GM12878 (cell line): ENCODE results near the gene TNFRSF8. TPM values are rescaled to one million over a fixed set of nuclear protein-coding genes. Genes with fewer than 3 reads are reported as not detected.

Source experiments
- ATAC-seq: fragments of 200-7000 bp; cut with Tn5 transposase; 3 replicates; pipeline ENCODE4 v1.9.1; 2020; ENCODE audit warnings: mild to moderate bottlenecking, moderate library complexity
- BruUV-seq: library from RNA; stranded (reverse); fragments of 400-500 nt; replicated peaks from 2 replicates; lab custom pipeline; 2021; lab: Mats Ljungman, UMichigan
- CTCF ChIA-PET: fragments of 300-600 bp; sonication (Branson Sonifier 250); formaldehyde crosslinking; extraction: SDS; loops from one replicate; lab custom pipeline; 2021; ENCODE audit warnings: inconsistent platforms; lab: Yijun Ruan, JAX
- POLR2A ChIA-PET: fragments of 350-600 bp; formaldehyde crosslinking; extraction: SDS; loops from one replicate; lab custom pipeline; 2021; ENCODE audit warnings: inconsistent platforms; lab: Charles Lee
- RAD21 ChIA-PET: fragments of 300-600 bp; sonication (Branson Sonifier 250); formaldehyde crosslinking; loops from one replicate; lab custom pipeline; 2023; ENCODE audit warnings: antibody characterized with exemption; ENCODE audit not compliant: unreplicated experiment; lab: Charles Lee
- SMC1A ChIA-PET: fragments of 300-600 bp; sonication (Branson Sonifier 250); formaldehyde crosslinking; loops from one replicate; lab custom pipeline; 2023; ENCODE audit not compliant: unreplicated experiment, uncharacterized antibody; lab: Charles Lee
- DNase-seq: peaks from one replicate; pipeline ENCODE4 v3.0.0-alpha.2; 2011; ENCODE audit warnings: low read depth, low spot score
- FAIRE-seq: peaks from 3 replicates; lab custom pipeline; 2011; peaks lifted over from hg19 to GRCh38; lab: Jason Lieb, UNC
- H2AFZ ChIP-seq: 2 replicates; pipeline ENCODE4 v1.6.0; 2011; ENCODE audit warnings: low read depth, low read length, control low read depth; ENCODE audit not compliant: control insufficient read depth
- H3K27ac ChIP-seq: 2 replicates; pipeline ENCODE4 v1.5.1; 2011; ENCODE audit warnings: control low read depth; ENCODE audit not compliant: control insufficient read depth, insufficient read depth
- H3K27me3 ChIP-seq, 2 experiments: replicated peaks in 1 of 2; 2 replicates each; pipeline versions ENCODE4 v1.6.0 to v1.6.1; 2011; ENCODE audit warnings: low read length in 1 of 2; ENCODE audit not compliant: control insufficient read depth in 2 of 2, insufficient read depth in 2 of 2
- H3K36me3 ChIP-seq, 2 experiments: 2 replicates each; pipeline ENCODE4 v1.5.1; 2011; ENCODE audit warnings: low read length in 1 of 2; ENCODE audit not compliant: control insufficient read depth in 2 of 2, insufficient read depth in 2 of 2
- H3K4me1 ChIP-seq: 2 replicates; pipeline ENCODE4 v1.6.1; 2011; ENCODE audit warnings: mild to moderate bottlenecking, low read length, moderate library complexity, mixed read lengths; ENCODE audit not compliant: control insufficient read depth, insufficient read depth
- H3K4me2 ChIP-seq: 2 replicates; pipeline ENCODE4 v1.6.0; 2011; ENCODE audit warnings: control low read depth; ENCODE audit not compliant: control insufficient read depth, insufficient read depth
- H3K4me3 ChIP-seq: fragments of 200-600 bp; sonication (generic); 2 replicates; pipeline ENCODE4 v1.5.1; 2016
- H3K79me2 ChIP-seq: 2 replicates; pipeline ENCODE4 v1.6.0; 2011; ENCODE audit warnings: low read length; ENCODE audit not compliant: control insufficient read depth, insufficient read depth
- H3K9ac ChIP-seq: 2 replicates; pipeline ENCODE4 v1.8.0; 2011; ENCODE audit warnings: low read length, control low read depth, mixed read lengths; ENCODE audit not compliant: control insufficient read depth, insufficient read depth
- H3K9me3 ChIP-seq: replicated peaks from 3 replicates; pipeline ENCODE4 v1.5.1; 2011; ENCODE audit warnings: mild to moderate bottlenecking, low read length; ENCODE audit not compliant: control insufficient read depth, insufficient read depth
- H4K20me1 ChIP-seq: 2 replicates; pipeline ENCODE4 v1.6.0; 2011; ENCODE audit not compliant: control insufficient read depth, insufficient read depth
- IKZF1 ChIP-seq: fragments of 450-650 bp; conservative IDR thresholded peaks from 2 replicates; pipeline ENCODE4 v1.6.1; 2017; ENCODE audit warnings: antibody characterized with exemption, mild to moderate bottlenecking
- KAT2A ChIP-seq: conservative IDR thresholded peaks from 2 replicates; pipeline ENCODE4 v1.6.1; 2011; ENCODE audit warnings: low read depth, low read length; ENCODE audit not compliant: control insufficient read depth
- MEF2A ChIP-seq: IDR thresholded peaks from 2 replicates; pipeline ENCODE4 v1.6.1; 2011; ENCODE audit warnings: low read depth, mild to moderate bottlenecking, low read length, moderate library complexity; ENCODE audit not compliant: insufficient read depth
- NR2C2 ChIP-seq: IDR thresholded peaks from 2 replicates; pipeline ENCODE4 v1.6.1; 2011; ENCODE audit warnings: borderline replicate concordance, low read depth; ENCODE audit not compliant: control insufficient read depth, insufficient read length
- NRF1 ChIP-seq: conservative IDR thresholded peaks from 2 replicates; pipeline ENCODE4 v1.6.1; 2011; ENCODE audit warnings: mild to moderate bottlenecking, low read depth, low read length, improper control_type of control experiment
- POLR2AphosphoS2 ChIP-seq: IDR thresholded peaks from 2 replicates; pipeline ENCODE4 v1.6.1; 2011; ENCODE audit warnings: low read depth, mild to moderate bottlenecking, low read length, improper control_type of control experiment, moderate library complexity
- RFX5 ChIP-seq: IDR thresholded peaks from 2 replicates; pipeline ENCODE4 v1.6.1; 2011; ENCODE audit warnings: low read depth, low read length, improper control_type of control experiment
- SIX5 ChIP-seq: IDR thresholded peaks from 2 replicates; pipeline ENCODE4 v1.6.1; 2011; ENCODE audit warnings: mild to moderate bottlenecking, low read depth, low read length, moderate library complexity; ENCODE audit not compliant: severe bottlenecking
- SMC3 ChIP-seq: IDR thresholded peaks from 2 replicates; pipeline ENCODE4 v1.6.1; 2011; ENCODE audit warnings: low read length, improper control_type of control experiment, borderline replicate concordance
- SP1 ChIP-seq: IDR thresholded peaks from one replicate; pipeline ENCODE4 v1.6.1; 2011; ENCODE audit warnings: low read depth, low read length
- SPI1 ChIP-seq: IDR thresholded peaks from 2 replicates; pipeline ENCODE4 v1.6.1; 2011; ENCODE audit warnings: low read depth, mild to moderate bottlenecking, low read length, moderate library complexity, borderline replicate concordance; ENCODE audit not compliant: insufficient read depth
- STAT3 ChIP-seq: IDR thresholded peaks from 2 replicates; pipeline ENCODE4 v1.6.1; 2011; ENCODE audit warnings: low read depth, low read length, improper control_type of control experiment
- TBL1XR1 ChIP-seq: IDR thresholded peaks from 2 replicates; pipeline ENCODE4 v1.6.1; 2012; ENCODE audit warnings: low read depth, low read length, improper control_type of control experiment
- ZNF622 ChIP-seq: fragments of 450-650 bp; IDR thresholded peaks from 2 replicates; pipeline ENCODE4 v1.6.1; 2017; ENCODE audit warnings: mild to moderate bottlenecking, inconsistent platforms
- WGBS: methylation state at CpG from one replicate; pipeline ENCODE4 v1.1.6; 2016; ENCODE audit warnings: low lambda C conversion rate; ENCODE audit not compliant: insufficient replicate concordance, insufficient coverage; ENCODE audit errors: missing lambda C conversion rate; 5-methylcytosine and 5-hydroxymethylcytosine counted together
- in situ Hi-C: fragments of 300-500 bp; cut with MboI; formaldehyde crosslinking; loops from 9 replicates; pipeline ENCODE4 v1.14.3; 2018; ENCODE audit warnings: mixed read lengths
- intact Hi-C: fragments of 100-400 bp; cut with micrococcal nuclease; formaldehyde crosslinking; loops from one replicate; pipeline ENCODE4 v1.14.2; 2022; ENCODE audit not compliant: unreplicated experiment
- polyA plus RNA-seq, 11 experiments: library from polyadenylated mRNA; depleted of rRNA in 4 of 11; unstranded in 6 of 11; stranded (reverse) in 5 of 11; fragments of >200 nt; fragmentation: Nextera tagmentation in 4 of 11; fragmentation: Illumina TruSeq in 1 of 11; extraction: Ambion mirVana in 4 of 11; extraction: Trizol in 1 of 11; gene quantifications; 1 replicate in 1 of 11; 2 replicates in 10 of 11; pipeline versions ENCODE4 v1.2.1 to v1.2.3, GENCODE V29; 2011 to 2016; ENCODE audit warnings: inconsistent platforms in 2 of 11, missing spikeins in 2 of 11, low read depth in 1 of 11
- total RNA-seq, 4 experiments: library from RNA; depleted of rRNA in 3 of 4; stranded (reverse); fragments of >200 nt in 3 of 4; fragmentation: Illumina TruSeq in 1 of 4; extraction: Trizol in 1 of 4; gene quantifications; 2 replicates each; pipeline versions ENCODE4 v1.2.1 to v1.2.3, GENCODE V29; 2013 to 2021
- TF ChIP-seq, protein P1 (sequence below): fragments of 450-650 bp; conservative IDR thresholded peaks from 2 replicates; pipeline ENCODE4 v1.6.1; 2017; ENCODE audit warnings: mild to moderate bottlenecking, moderate library complexity
- TF ChIP-seq, protein P2 (sequence below): IDR thresholded peaks from 2 replicates; pipeline ENCODE4 v1.6.1; 2012; ENCODE audit warnings: low read depth, low read length, improper control_type of control experiment
- TF ChIP-seq, protein P3 (sequence below): IDR thresholded peaks from 2 replicates; pipeline ENCODE4 v1.6.1; 2012; ENCODE audit warnings: low read depth, low read length, improper control_type of control experiment
- TF ChIP-seq, protein P4 (sequence below): fragments of 450-650 bp; IDR thresholded peaks from 2 replicates; pipeline ENCODE4 v1.6.1; 2017; ENCODE audit warnings: antibody characterized with exemption, mild to moderate bottlenecking, moderate library complexity

TNFRSF8 gene
- total and polyA plus RNA-seq, 10 of the 15 experiments (the other 5 are each of a cell fraction or from before 2014, with no cell fraction given) = 9.8 to 114 (median 58.8) TPM

DNA sequence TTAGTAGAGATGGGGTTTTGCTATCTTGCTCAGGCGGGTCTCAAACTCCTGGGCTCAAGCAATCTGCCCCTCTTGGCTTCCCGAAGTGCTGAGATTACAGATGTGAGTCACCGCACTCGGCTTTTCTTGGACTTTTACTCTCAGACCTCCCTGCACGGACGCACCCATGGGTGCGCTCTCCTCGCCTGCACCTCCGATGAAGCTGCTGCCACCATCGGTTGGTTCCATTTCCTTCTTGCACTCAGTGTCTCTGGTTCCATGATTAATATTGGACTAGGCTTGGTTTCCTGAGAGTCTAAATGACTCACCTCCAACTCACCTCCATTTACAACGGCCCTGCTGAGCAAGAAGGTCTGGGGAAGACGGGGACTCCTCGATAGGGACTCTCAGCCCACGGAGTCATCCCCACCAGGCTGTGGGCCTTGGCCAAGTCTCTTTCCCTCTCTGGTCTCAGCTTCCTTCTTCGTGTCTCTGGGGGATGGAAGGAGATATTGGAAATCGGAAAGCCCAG lies 6.7 kb upstream of the TNFRSF8 start:
- Histone ChIP-seq H3K4me3 (no peak overlapping the region; the same call in 1 of the 2 replicates), H3K4me2 (peak overlapping the region; percentile 49), H3K27ac (peak overlapping the region; percentile 80), H3K79me2 (peaks cover 14% of the 10 kb centered on the region), H2AFZ (peak overlapping the region; percentile 46), H3K4me1 (peaks cover 91% of the 10 kb centered on the region), H3K9me3 (peaks cover 2% of the 10 kb centered on the region; the same call in 2 of the 3 replicates), H3K36me3 (no peaks in the 10 kb centered on the region), H3K9ac (peak overlapping the region; percentile 31; the same call in 1 of the 2 replicates), H3K27me3 (no peaks in the 10 kb centered on the region), H4K20me1 (no peaks in the 10 kb centered on the region)
- DNase-seq = peak; percentile 76
- ChIA-PET SMC1A (interaction anchor here (1.2 to 14.3 kb wide), 6 partner anchors 9 to 32 kb away, joined by 3 to 209 read pairs (median 24); partner anchors contain the start of gene TNFRSF8), RAD21 (interaction anchor here (0.9 to 5.7 kb wide), 7 partner anchors 10 to 148 kb away, joined by 3 to 34 read pairs (median 8); no protein-coding TSS in a partner anchor), POLR2A (interaction anchor here (1.8 to 11.1 kb wide), 5 partner anchors 10 to 21 kb away, joined by 7 to 134 read pairs (median 45); no protein-coding TSS in a partner anchor), CTCF (interaction anchor here (1.2 to 3.6 kb wide), 6 partner anchors 8 to 23 kb away, joined by 3 to 16 read pairs (median 10); no protein-coding TSS in a partner anchor)
- under 1% methylated on average over 16 of the region's 16 CpGs for WGBS
- no TSS peak for BruUV-seq
- peak; percentile 0; the same call in 1 of the 3 replicates for ATAC-seq
- intact Hi-C loops (no loop called here), in situ Hi-C loops (loop anchor here (25.0 kb wide), 1 partner anchor 1656 kb away; the partner anchor contains the start of gene PRDM2)
- FAIRE-seq = no peak
- TF ChIP-seq, protein P1, sequence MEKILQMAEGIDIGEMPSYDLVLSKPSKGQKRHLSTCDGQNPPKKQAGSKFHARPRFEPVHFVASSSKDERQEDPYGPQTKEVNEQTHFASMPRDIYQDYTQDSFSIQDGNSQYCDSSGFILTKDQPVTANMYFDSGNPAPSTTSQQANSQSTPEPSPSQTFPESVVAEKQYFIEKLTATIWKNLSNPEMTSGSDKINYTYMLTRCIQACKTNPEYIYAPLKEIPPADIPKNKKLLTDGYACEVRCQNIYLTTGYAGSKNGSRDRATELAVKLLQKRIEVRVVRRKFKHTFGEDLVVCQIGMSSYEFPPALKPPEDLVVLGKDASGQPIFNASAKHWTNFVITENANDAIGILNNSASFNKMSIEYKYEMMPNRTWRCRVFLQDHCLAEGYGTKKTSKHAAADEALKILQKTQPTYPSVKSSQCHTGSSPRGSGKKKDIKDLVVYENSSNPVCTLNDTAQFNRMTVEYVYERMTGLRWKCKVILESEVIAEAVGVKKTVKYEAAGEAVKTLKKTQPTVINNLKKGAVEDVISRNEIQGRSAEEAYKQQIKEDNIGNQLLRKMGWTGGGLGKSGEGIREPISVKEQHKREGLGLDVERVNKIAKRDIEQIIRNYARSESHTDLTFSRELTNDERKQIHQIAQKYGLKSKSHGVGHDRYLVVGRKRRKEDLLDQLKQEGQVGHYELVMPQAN = no peak
- TF ChIP-seq SIX5 (no peak), KAT2A (no peak), SMC3 (no peak), POLR2AphosphoS2 (no peak), STAT3 (no peak), MEF2A (peak; percentile 47; the same call in 1 of the 2 replicates), RFX5 (no peak), SP1 (no peak), IKZF1 (peak; percentile 60), SPI1 (no peak), NRF1 (no peak), ZNF622 (no peak), NR2C2 (no peak), TBL1XR1 (peak; percentile 44; the same call in 1 of the 2 replicates)
- TF ChIP-seq, protein P2, sequence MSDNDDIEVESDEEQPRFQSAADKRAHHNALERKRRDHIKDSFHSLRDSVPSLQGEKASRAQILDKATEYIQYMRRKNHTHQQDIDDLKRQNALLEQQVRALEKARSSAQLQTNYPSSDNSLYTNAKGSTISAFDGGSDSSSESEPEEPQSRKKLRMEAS = no peak
- TF ChIP-seq, protein P3, sequence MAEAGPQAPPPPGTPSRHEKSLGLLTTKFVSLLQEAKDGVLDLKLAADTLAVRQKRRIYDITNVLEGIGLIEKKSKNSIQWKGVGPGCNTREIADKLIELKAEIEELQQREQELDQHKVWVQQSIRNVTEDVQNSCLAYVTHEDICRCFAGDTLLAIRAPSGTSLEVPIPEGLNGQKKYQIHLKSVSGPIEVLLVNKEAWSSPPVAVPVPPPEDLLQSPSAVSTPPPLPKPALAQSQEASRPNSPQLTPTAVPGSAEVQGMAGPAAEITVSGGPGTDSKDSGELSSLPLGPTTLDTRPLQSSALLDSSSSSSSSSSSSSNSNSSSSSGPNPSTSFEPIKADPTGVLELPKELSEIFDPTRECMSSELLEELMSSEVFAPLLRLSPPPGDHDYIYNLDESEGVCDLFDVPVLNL = no peak
- TF ChIP-seq, protein P4, sequence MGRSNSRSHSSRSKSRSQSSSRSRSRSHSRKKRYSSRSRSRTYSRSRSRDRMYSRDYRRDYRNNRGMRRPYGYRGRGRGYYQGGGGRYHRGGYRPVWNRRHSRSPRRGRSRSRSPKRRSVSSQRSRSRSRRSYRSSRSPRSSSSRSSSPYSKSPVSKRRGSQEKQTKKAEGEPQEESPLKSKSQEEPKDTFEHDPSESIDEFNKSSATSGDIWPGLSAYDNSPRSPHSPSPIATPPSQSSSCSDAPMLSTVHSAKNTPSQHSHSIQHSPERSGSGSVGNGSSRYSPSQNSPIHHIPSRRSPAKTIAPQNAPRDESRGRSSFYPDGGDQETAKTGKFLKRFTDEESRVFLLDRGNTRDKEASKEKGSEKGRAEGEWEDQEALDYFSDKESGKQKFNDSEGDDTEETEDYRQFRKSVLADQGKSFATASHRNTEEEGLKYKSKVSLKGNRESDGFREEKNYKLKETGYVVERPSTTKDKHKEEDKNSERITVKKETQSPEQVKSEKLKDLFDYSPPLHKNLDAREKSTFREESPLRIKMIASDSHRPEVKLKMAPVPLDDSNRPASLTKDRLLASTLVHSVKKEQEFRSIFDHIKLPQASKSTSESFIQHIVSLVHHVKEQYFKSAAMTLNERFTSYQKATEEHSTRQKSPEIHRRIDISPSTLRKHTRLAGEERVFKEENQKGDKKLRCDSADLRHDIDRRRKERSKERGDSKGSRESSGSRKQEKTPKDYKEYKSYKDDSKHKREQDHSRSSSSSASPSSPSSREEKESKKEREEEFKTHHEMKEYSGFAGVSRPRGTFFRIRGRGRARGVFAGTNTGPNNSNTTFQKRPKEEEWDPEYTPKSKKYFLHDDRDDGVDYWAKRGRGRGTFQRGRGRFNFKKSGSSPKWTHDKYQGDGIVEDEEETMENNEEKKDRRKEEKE = no peak
